ENCODE data around the gene TPRG1L.

TPRG1L gene

GRCh38 chr1:3650248-3651025 is 25.6 kb downstream of the TPRG1L start:
- H3K36me3 ChIP-seq (ENCODE audit: insufficient read depth, low read length), result peaks cover 6% of the 10 kb centered on the region; the same call in 1 of the 2 replicates
- TF ChIP-seq EZH2 (IDR thresholded peaks at IDR 0.05; ENCODE audit: borderline replicate concordance, low read length), result no peak
- no peak for TF ChIP-seq CTCF (IDR thresholded peaks at IDR 0.05; ENCODE audit: low read length)
- H3F3A ChIP-seq (ENCODE audit: insufficient read depth, low read length), result no peaks in the 10 kb centered on the region
- H3K79me2 ChIP-seq (ENCODE audit: insufficient read depth, low read length), result no peaks in the 10 kb centered on the region
- H3K9ac ChIP-seq (ENCODE audit: low read length), result no peak overlapping the region
- H3K27ac ChIP-seq (ENCODE audit: low read depth, low read length, poor library complexity, severe bottlenecking), result no peak overlapping the region
- no peaks in the 10 kb centered on the region; the same call in 1 of the 2 replicates for H3K27me3 ChIP-seq (ENCODE audit: insufficient read depth, low read length)
- H3K4me2 ChIP-seq (ENCODE audit: low read length), result peak overlapping the region; percentile 71
- H4K20me1 ChIP-seq (ENCODE audit: insufficient read depth, low read length), result no peaks in the 10 kb centered on the region
- no peaks in the 10 kb centered on the region for H3K9me3 ChIP-seq (ENCODE audit: low read length)
- peaks cover 15% of the 10 kb centered on the region for H3K4me1 ChIP-seq (ENCODE audit: insufficient read depth, low read length, severe bottlenecking)
- no peaks in the 10 kb centered on the region for H3K9me2 ChIP-seq (ENCODE audit: low read depth, low read length)
- no peak overlapping the region for H2AFZ ChIP-seq (ENCODE audit: low read length)
- H3K4me3 ChIP-seq (ENCODE audit: low read depth, low read length, poor library complexity, severe bottlenecking), result peak overlapping the region; percentile 81

- Histone ChIP-seq H3K36me3 (ENCODE audit: insufficient read depth, low read length) (peaks cover 6% of the 10 kb centered on the region; the same call in 1 of the 2 replicates), H3K79me2 (ENCODE audit: insufficient read depth, low read length) (no peaks in the 10 kb centered on the region), H3K27ac (ENCODE audit: low read depth, low read length, poor library complexity, severe bottlenecking) (no peak overlapping the region), H3K4me3 (ENCODE audit: low read depth, low read length, poor library complexity, severe bottlenecking) (no peak overlapping the region), H3K27me3 (ENCODE audit: insufficient read depth, low read length) (peaks cover 2% of the 10 kb centered on the region; the same call in 1 of the 2 replicates), H4K20me1 (ENCODE audit: insufficient read depth, low read length) (no peaks in the 10 kb centered on the region), H3K9me3 (ENCODE audit: low read length) (no peaks in the 10 kb centered on the region), H3K4me1 (ENCODE audit: insufficient read depth, low read length, severe bottlenecking) (peaks cover 24% of the 10 kb centered on the region), H3K4me2 (ENCODE audit: low read length) (peak overlapping the region; percentile 47; the same call in 1 of the 2 replicates), H3K9ac (ENCODE audit: low read length) (no peak overlapping the region), H3F3A (ENCODE audit: insufficient read depth, low read length) (no peaks in the 10 kb centered on the region), H3K9me2 (ENCODE audit: low read depth, low read length) (no peaks in the 10 kb centered on the region), H2AFZ (ENCODE audit: low read length) (no peak overlapping the region)
- TF ChIP-seq EZH2 (IDR thresholded peaks at IDR 0.05; ENCODE audit: borderline replicate concordance, low read length) (no peak), CTCF (IDR thresholded peaks at IDR 0.05; ENCODE audit: low read length) (no peak)
Measured at GRCh38 chr1:3651026-3651929, 26.5 kb downstream of the TPRG1L start.

GRCh38 chr1:3651930-3652547 is 27.2 kb downstream of the TPRG1L start, which contains the start of gene TP73:
Gene TP73 (plus strand): TSS chr1:3652516. CDS start chr1:3682366, 29,850 bp downstream.
- H3K4me3 ChIP-seq (ENCODE audit: low read depth, low read length, poor library complexity, severe bottlenecking), result peak within 1 kb of the TSS; percentile 36
- peak within 1 kb of the TSS; percentile 47 for H3K4me2 ChIP-seq (ENCODE audit: low read length)
- no peaks in the 10 kb centered on the region; the same call in 1 of the 2 replicates for H3K36me3 ChIP-seq (ENCODE audit: insufficient read depth, low read length)
- H4K20me1 ChIP-seq (ENCODE audit: insufficient read depth, low read length), result no peaks in the 10 kb centered on the region
- no peaks in the 10 kb centered on the region for H3K9me3 ChIP-seq (ENCODE audit: low read length)
- H3K4me1 ChIP-seq (ENCODE audit: insufficient read depth, low read length, severe bottlenecking), result peaks cover 27% of the 10 kb centered on the region
- no peak within 1 kb of the TSS for H3K9ac ChIP-seq (ENCODE audit: low read length)
- no peaks in the 10 kb centered on the region for H3F3A ChIP-seq (ENCODE audit: insufficient read depth, low read length)
- no peaks in the 10 kb centered on the region for H3K79me2 ChIP-seq (ENCODE audit: insufficient read depth, low read length)
- no peaks in the 10 kb centered on the region for H3K9me2 ChIP-seq (ENCODE audit: low read depth, low read length)
- no peak for TF ChIP-seq EZH2 (IDR thresholded peaks at IDR 0.05; ENCODE audit: borderline replicate concordance, low read length)
- no peak for TF ChIP-seq CTCF (IDR thresholded peaks at IDR 0.05; ENCODE audit: low read length)
- H2AFZ ChIP-seq (ENCODE audit: low read length), result no peak within 1 kb of the TSS
- no peak within 1 kb of the TSS for H3K27ac ChIP-seq (ENCODE audit: low read depth, low read length, poor library complexity, severe bottlenecking)
- peaks cover 5% of the 10 kb centered on the region; the same call in 1 of the 2 replicates for H3K27me3 ChIP-seq (ENCODE audit: insufficient read depth, low read length)

All from OCI-LY1 (cell line).